DND-41 (cell line): ENCODE measurements around the gene NOL3.

ENCODE experiments used
- ATAC-seq: fragments of 200-7000 bp; cut with Tn5 transposase; 3 replicates; pipeline ENCODE4 v1.9.1; 2021; ENCODE audit warnings: low read depth; ENCODE audit not compliant: insufficient read depth
- DNase-seq: peaks from one replicate; pipeline ENCODE4 v3.0.0-alpha.2; 2020
- H2AFZ ChIP-seq: 2 replicates; pipeline ENCODE4 v1.6.0; 2012; ENCODE audit warnings: low read depth, low read length
- H3K27ac ChIP-seq: 2 replicates; pipeline ENCODE4 v1.5.1; 2012; ENCODE audit warnings: low read length, inconsistent platforms
- H3K27me3 ChIP-seq: fragments of 200-600 bp; sonication (generic); 2 replicates; pipeline ENCODE4 v1.6.0; 2012; ENCODE audit warnings: low read length, mild to moderate bottlenecking, inconsistent platforms; ENCODE audit not compliant: insufficient read depth, poor library complexity
- H3K36me3 ChIP-seq: 2 replicates; pipeline ENCODE4 v1.5.1; 2012; ENCODE audit warnings: low read length, inconsistent platforms; ENCODE audit not compliant: insufficient read depth
- H3K4me1 ChIP-seq: 2 replicates; pipeline ENCODE4 v1.5.1; 2012; ENCODE audit warnings: mild to moderate bottlenecking, low read length; ENCODE audit not compliant: insufficient read depth
- H3K4me2 ChIP-seq: 2 replicates; pipeline ENCODE4 v1.6.0; 2012; ENCODE audit warnings: mild to moderate bottlenecking, moderate library complexity, low read length, inconsistent platforms; ENCODE audit not compliant: insufficient read depth
- H3K4me3 ChIP-seq, 2 experiments: fragments of 200-600 bp in 1 of 2; shearing (Covaris generic) in 1 of 2; 2 replicates each; pipeline ENCODE4 v1.5.1; 2012 to 2016; ENCODE audit warnings: inconsistent platforms in 2 of 2, low read length in 2 of 2, mild to moderate bottlenecking in 2 of 2, low read depth in 1 of 2, moderate library complexity in 1 of 2
- H3K79me2 ChIP-seq: 2 replicates; pipeline ENCODE4 v1.6.0; 2012; ENCODE audit warnings: low read length, inconsistent platforms; ENCODE audit not compliant: insufficient read depth
- H3K9ac ChIP-seq: 2 replicates; pipeline ENCODE4 v1.6.0; 2012; ENCODE audit warnings: low read depth, mild to moderate bottlenecking, inconsistent platforms, low read length, moderate library complexity
- H3K9me3 ChIP-seq: 2 replicates; pipeline ENCODE4 v1.5.1; 2012; ENCODE audit warnings: low read length, moderate library complexity, mild to moderate bottlenecking, inconsistent platforms; ENCODE audit not compliant: insufficient read depth, severe bottlenecking
- H4K20me1 ChIP-seq: 2 replicates; pipeline ENCODE4 v1.6.0; 2012; ENCODE audit warnings: low read length; ENCODE audit not compliant: insufficient read depth
- EZH2 ChIP-seq: IDR thresholded peaks from 3 replicates; pipeline ENCODE4 v1.6.1; 2012; ENCODE audit warnings: borderline replicate concordance, low read depth, mild to moderate bottlenecking, moderate library complexity, low read length, inconsistent platforms; ENCODE audit not compliant: severe bottlenecking
- TF ChIP-seq, protein P1 (sequence below): IDR thresholded peaks from 2 replicates; pipeline ENCODE4 v1.5.1; 2012; ENCODE audit warnings: borderline replicate concordance, low read length, moderate library complexity, mild to moderate bottlenecking; ENCODE audit not compliant: poor library complexity, severe bottlenecking; ENCODE audit errors: extremely low read depth

NOL3 gene

DNA sequence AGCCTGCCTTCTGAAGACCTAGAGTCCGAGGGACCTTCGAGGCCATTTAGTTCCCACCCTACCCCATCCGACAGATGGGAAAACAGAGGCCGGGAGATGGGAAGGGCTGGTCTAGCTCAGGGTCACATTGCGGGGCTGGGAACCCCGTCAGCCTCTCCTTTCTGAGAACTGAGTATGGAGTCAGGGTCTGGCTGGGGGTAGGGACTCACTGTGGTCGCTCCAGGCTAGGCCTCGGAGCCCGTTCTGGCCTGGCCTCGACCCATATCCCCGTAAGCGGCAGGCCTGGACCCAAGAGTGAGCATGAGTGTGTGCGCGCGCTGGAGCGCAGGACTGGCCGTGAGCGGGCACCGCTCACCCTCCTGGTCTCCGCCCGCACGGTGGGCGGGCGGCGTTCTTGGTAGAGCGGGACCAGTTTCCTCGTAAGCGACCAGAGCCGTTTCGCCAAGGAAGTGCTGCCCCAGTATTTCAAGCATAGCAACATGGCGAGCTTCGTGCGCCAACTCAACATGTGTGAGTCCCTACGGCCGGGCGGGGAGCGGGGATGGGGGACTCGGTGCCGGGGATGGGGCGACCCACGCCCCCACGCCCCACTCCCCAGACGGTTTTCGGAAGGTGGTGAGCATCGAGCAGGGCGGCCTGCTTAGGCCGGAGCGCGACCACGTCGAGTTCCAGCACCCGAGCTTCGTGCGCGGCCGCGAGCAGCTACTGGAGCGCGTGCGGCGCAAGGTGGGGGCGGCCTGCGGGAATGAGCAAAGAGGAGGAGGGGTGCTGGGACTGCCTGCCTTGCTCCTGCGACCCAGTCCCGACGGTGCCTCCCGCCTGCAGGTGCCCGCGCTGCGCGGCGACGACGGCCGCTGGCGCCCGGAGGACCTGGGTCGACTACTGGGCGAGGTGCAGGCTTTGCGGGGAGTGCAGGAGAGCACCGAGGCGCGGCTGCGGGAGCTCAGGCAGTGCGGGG is 4.9 kb upstream of the NOL3 start:
- TF ChIP-seq EZH2, result no peak
- TF ChIP-seq, protein P1, sequence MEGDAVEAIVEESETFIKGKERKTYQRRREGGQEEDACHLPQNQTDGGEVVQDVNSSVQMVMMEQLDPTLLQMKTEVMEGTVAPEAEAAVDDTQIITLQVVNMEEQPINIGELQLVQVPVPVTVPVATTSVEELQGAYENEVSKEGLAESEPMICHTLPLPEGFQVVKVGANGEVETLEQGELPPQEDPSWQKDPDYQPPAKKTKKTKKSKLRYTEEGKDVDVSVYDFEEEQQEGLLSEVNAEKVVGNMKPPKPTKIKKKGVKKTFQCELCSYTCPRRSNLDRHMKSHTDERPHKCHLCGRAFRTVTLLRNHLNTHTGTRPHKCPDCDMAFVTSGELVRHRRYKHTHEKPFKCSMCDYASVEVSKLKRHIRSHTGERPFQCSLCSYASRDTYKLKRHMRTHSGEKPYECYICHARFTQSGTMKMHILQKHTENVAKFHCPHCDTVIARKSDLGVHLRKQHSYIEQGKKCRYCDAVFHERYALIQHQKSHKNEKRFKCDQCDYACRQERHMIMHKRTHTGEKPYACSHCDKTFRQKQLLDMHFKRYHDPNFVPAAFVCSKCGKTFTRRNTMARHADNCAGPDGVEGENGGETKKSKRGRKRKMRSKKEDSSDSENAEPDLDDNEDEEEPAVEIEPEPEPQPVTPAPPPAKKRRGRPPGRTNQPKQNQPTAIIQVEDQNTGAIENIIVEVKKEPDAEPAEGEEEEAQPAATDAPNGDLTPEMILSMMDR, result no peak
- no peaks in the 10 kb centered on the region for H3K9me3 ChIP-seq
- ATAC-seq (no peak), DNase-seq (no peak)
- no peak overlapping the region for H2AFZ ChIP-seq
- H3K36me3 ChIP-seq, result no peaks in the 10 kb centered on the region
- peaks cover 6% of the 10 kb centered on the region for H4K20me1 ChIP-seq
- no peak overlapping the region for H3K4me2 ChIP-seq
- H3K4me1 ChIP-seq, result peaks cover 34% of the 10 kb centered on the region
- H3K9ac ChIP-seq, result no peak overlapping the region
- peaks cover 6% of the 10 kb centered on the region; the same call in 1 of the 2 replicates for H3K79me2 ChIP-seq
- H3K27ac ChIP-seq, result no peak overlapping the region
- no peak overlapping the region for H3K4me3 ChIP-seq
- no peaks in the 10 kb centered on the region for H3K27me3 ChIP-seq

DNA sequence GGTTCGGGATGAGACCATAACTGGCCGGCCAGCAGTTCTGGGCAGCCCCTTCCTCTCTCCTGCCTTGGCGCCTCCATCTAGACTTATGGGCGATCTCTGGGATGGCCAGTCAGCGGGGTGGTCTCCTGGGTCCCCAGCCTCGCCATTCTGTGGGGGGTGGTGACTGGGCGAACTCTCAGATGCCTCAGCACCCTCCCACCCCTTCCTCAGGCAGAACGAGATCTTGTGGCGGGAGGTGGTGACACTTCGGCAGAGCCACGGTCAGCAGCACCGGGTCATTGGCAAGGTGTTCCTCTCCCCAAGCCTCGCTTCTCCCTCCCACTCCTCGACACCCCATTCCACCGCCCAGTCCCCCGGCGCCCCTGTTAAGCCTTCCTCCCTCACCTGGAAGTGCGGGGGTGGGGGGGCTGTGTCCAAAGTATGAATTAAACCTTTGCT is 4.2 kb upstream of the NOL3 start:
- TF ChIP-seq EZH2, result no peak
- TF ChIP-seq, protein P1, result no peak
- Histone ChIP-seq H3K4me1 (peaks cover 31% of the 10 kb centered on the region), H3K79me2 (peaks cover 6% of the 10 kb centered on the region; the same call in 1 of the 2 replicates), H2AFZ (no peak overlapping the region), H4K20me1 (peaks cover 6% of the 10 kb centered on the region), H3K27me3 (no peaks in the 10 kb centered on the region), H3K27ac (no peak overlapping the region), H3K9me3 (no peaks in the 10 kb centered on the region), H3K4me2 (no peak overlapping the region), H3K36me3 (no peaks in the 10 kb centered on the region), H3K4me3 (no peak overlapping the region), H3K9ac (no peak overlapping the region)
- DNase-seq (no peak), ATAC-seq (no peak)

GRCh38 chr16:67166598-67167168 is 3.7 kb upstream of the NOL3 start:
- no peak overlapping the region for H3K27ac ChIP-seq
- H3K4me1 ChIP-seq, result peaks cover 25% of the 10 kb centered on the region
- 0 out of 2 replicates have a peak, but pooled peaks cover 2% of the 10 kb centered on the region for H3K79me2 ChIP-seq
- DNase-seq, result no peak
- no peak overlapping the region for H3K4me3 ChIP-seq
- H3K9me3 ChIP-seq, result no peaks in the 10 kb centered on the region
- no peak overlapping the region for H2AFZ ChIP-seq
- no peak overlapping the region for H3K9ac ChIP-seq
- peaks cover 6% of the 10 kb centered on the region for H4K20me1 ChIP-seq
- H3K4me2 ChIP-seq, result no peak overlapping the region
- no peaks in the 10 kb centered on the region for H3K27me3 ChIP-seq
- no peak for ATAC-seq
- no peaks in the 10 kb centered on the region for H3K36me3 ChIP-seq
- no peak for TF ChIP-seq EZH2
- TF ChIP-seq, protein P1, result no peak
